ENCODE results near the gene FSTL3. TPM values are rescaled to one million over a fixed set of nuclear protein-coding genes. Genes with fewer than 3 reads are reported as not detected.

FSTL3 gene
- total RNA-seq, 1 experiment from 2014 or later, result 29.1 TPM

DNA sequence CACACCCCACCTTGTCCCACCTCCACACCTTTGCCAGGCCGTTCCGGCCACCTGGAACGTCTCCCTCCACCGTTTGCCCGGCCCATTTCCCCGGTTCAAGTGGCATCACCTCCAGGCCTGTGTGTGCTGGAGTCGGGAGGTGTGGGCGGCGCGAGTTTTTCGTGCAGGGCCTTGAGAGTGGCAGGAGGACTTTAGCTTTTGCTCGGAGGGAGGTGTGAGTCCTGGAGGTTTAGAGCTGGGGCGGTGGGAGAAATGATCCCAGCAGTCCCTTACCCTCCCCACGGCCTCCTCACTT lies 28.2 kb downstream of the FSTL3 start (continued):
- TF ChIP-seq CTCF (IDR thresholded peaks at IDR 0.05 in 2 of 3, conservative IDR thresholded peaks at IDR 0.05 in 1 of 3; ENCODE audit: borderline replicate concordance in 1 of 3, insufficient read depth in 1 of 3, low read depth in 2 of 3, low read length in 2 of 3) (no peak), CBX3 (IDR thresholded peaks at IDR 0.05; ENCODE audit: low read depth) (no peak)

GRCh38 chr19:708154-709143 lies 32.3 kb downstream of the FSTL3 start, which contains the start of gene PALM:
TSS of gene PALM (plus strand) at chr19:708935. CDS start at chr19:709147, 212 bp downstream.
- no peak for DNase-seq (ENCODE audit: low read depth, low spot score)
- no peaks in the 10 kb centered on the region for H3K27me3 ChIP-seq (ENCODE audit: insufficient read depth, low read length)
- peak within 1 kb of the TSS; percentile 85 for H3K4me2 ChIP-seq (ENCODE audit: low read length)
- no peak for TF ChIP-seq SRF (IDR thresholded peaks at IDR 0.05; ENCODE audit: low read depth)
- TF ChIP-seq ZNF274 (IDR thresholded peaks at IDR 0.05; ENCODE audit: low read depth, low read length), result no peak
- no peak for TF ChIP-seq POLR2AphosphoS5 (IDR thresholded peaks at IDR 0.05; ENCODE audit: low read depth, low read length)
- TF ChIP-seq FOSL1 (IDR thresholded peaks at IDR 0.05; ENCODE audit: low read depth), result no peak
- TF ChIP-seq EGR1 (IDR thresholded peaks at IDR 0.05; ENCODE audit: low read depth), result no peak
- TF ChIP-seq POLR2A (IDR thresholded peaks at IDR 0.05; ENCODE audit: borderline replicate concordance, extremely low read depth, insufficient read depth, insufficient read length), result no peak
- no peak for TF ChIP-seq SIN3A (IDR thresholded peaks at IDR 0.05; ENCODE audit: low read depth)
- no peak for TF ChIP-seq ELF1 (IDR thresholded peaks at IDR 0.05; ENCODE audit: borderline replicate concordance, low read depth)
- TF ChIP-seq CTCF (IDR thresholded peaks at IDR 0.05 in 2 of 3, conservative IDR thresholded peaks at IDR 0.05 in 1 of 3; ENCODE audit: borderline replicate concordance in 1 of 3, insufficient read depth in 1 of 3, low read depth in 2 of 3, low read length in 2 of 3), result no peak
- TF ChIP-seq CBX3 (IDR thresholded peaks at IDR 0.05; ENCODE audit: low read depth), result no peak
- TF ChIP-seq CEBPB (IDR thresholded peaks at IDR 0.05; ENCODE audit: low read depth), result no peak
- no peak for TF ChIP-seq EZH2phosphoT487 (IDR thresholded peaks at IDR 0.05; ENCODE audit: borderline replicate concordance)
- ATAC-seq, result peak; percentile 52
- H3K4me1 ChIP-seq (ENCODE audit: control insufficient read depth in 1 of 2, insufficient read depth in 2 of 2, low read length in 2 of 2), result peaks cover 16 to 31% of the 10 kb centered on the region in 2 experiments
- H3K4me3 ChIP-seq (replicated peaks in 1 of 2; ENCODE audit: low read depth in 1 of 2, low read length in 2 of 2), result peak within 1 kb of the TSS; percentile 45 to 64
- intact Hi-C loops (cut with micrococcal nuclease), result no loop called here
- ChIA-PET RAD21 (ENCODE audit: low non-redundant PET in 1 of 2, low total read pairs in 2 of 2, uncharacterized antibody in 2 of 2, unreplicated experiment in 2 of 2) (no interaction called here), CTCF (interaction anchor here (1.1 kb wide), 1 partner anchor 26 kb away, joined by 3 read pairs; no protein-coding TSS in a partner anchor), POLR2A (interaction anchor here (0.6 to 1.5 kb wide), 3 partner anchors 9 to 28 kb away, joined by 3 to 5 read pairs (median 3); no protein-coding TSS in a partner anchor)
- peak within 1 kb of the TSS; percentile 67; the same call in 1 of the 2 replicates for H3K27ac ChIP-seq (ENCODE audit: low read depth, low read length)
- H3K79me2 ChIP-seq (ENCODE audit: insufficient read depth, low read length), result no peaks in the 10 kb centered on the region
- H4K20me1 ChIP-seq (ENCODE audit: insufficient read depth), result no peaks in the 10 kb centered on the region
- peak within 1 kb of the TSS; percentile 88 for H2AFZ ChIP-seq (ENCODE audit: low read depth, low read length, poor library complexity, severe bottlenecking)
- no TSS peak for BruUV-seq (replicated peaks)
- no peaks in the 10 kb centered on the region for H3K9me3 ChIP-seq (ENCODE audit: control insufficient read depth in 1 of 2, insufficient read depth in 1 of 2, low read depth in 1 of 2, low read length in 2 of 2)
- peak within 1 kb of the TSS; percentile 59 for H3K9ac ChIP-seq (ENCODE audit: low read length)
- H3K9me2 ChIP-seq (ENCODE audit: insufficient read depth), result no peaks in the 10 kb centered on the region
- H3K36me3 ChIP-seq (ENCODE audit: control insufficient read depth in 1 of 2, insufficient read depth in 2 of 2, low read length in 2 of 2), result no peaks in the 10 kb centered on the region
